BLaER1 treated with 17β-estradiol and CSF1 and Interleukin-3, amounts not matched to agents 10 nM and 100 nM (cell line): Measurements from ENCODE around the gene MCIDAS.

ENCODE experiments used
- H3K27ac ChIP-seq, 11 experiments: shearing (Covaris generic); formaldehyde crosslinking; 2 replicates each; pipeline ENCODE4 v1.8.1; 2022
- H3K27me3 ChIP-seq, 11 experiments: shearing (Covaris generic); formaldehyde crosslinking; 2 replicates each; pipeline ENCODE4 v1.8.1; 2022
- H3K36me3 ChIP-seq, 11 experiments: shearing (Covaris generic); formaldehyde crosslinking; 2 replicates each; pipeline ENCODE4 v1.8.1; 2022
- H3K4me1 ChIP-seq, 10 experiments: shearing (Covaris generic); formaldehyde crosslinking; 2 replicates each; pipeline ENCODE4 v1.8.1; 2022
- H3K4me2 ChIP-seq, 11 experiments: shearing (Covaris generic); formaldehyde crosslinking; 2 replicates each; pipeline ENCODE4 v1.8.1; 2022
- H3K4me3 ChIP-seq, 10 experiments: shearing (Covaris generic); formaldehyde crosslinking; 2 replicates each; pipeline ENCODE4 v1.8.1; 2022
- H3K9ac ChIP-seq, 11 experiments: shearing (Covaris generic); formaldehyde crosslinking; 2 replicates each; pipeline ENCODE4 v1.8.1; 2022
- H3K9me3 ChIP-seq, 11 experiments: shearing (Covaris generic); formaldehyde crosslinking; replicated peaks in 1 of 11; 2 replicates each; pipeline ENCODE4 v1.8.1; 2022
- H4K20me1 ChIP-seq, 11 experiments: shearing (Covaris generic); formaldehyde crosslinking; 2 replicates each; pipeline ENCODE4 v1.8.1; 2022
- Cebpa-rat ChIP-seq, 11 experiments: shearing (Covaris generic); IDR thresholded peaks; 2 replicates each; pipeline ENCODE4 v1.8.1; 2022

The MCIDAS gene

GRCh38 chr5:55218967-55219366, 8.1 kb downstream of the MCIDAS start:
- Histone ChIP-seq H3K4me2 (no peak overlapping the region), H3K27me3 (peaks cover 39 to 46% (median 40%) of the 10 kb centered on the region in 11 experiments), H3K27ac (no peak overlapping the region), H3K9ac (no peak overlapping the region), H4K20me1 (peaks cover 0 to 6% (median 0%) of the 10 kb centered on the region in 11 experiments; a peak in 2 of 22 replicates), H3K36me3 (no peaks in the 10 kb centered on the region), H3K4me1 (no peaks in the 10 kb centered on the region), H3K9me3 (peaks cover 33 to 39% (median 36%) of the 10 kb centered on the region in 11 experiments), H3K4me3 (no peak overlapping the region)
- TF ChIP-seq Cebpa-rat (IDR thresholded peaks at IDR 0.05), result no peak

- Histone ChIP-seq H3K4me1 (no peaks in the 10 kb centered on the region), H3K27me3 (no peaks in the 10 kb centered on the region), H3K4me2 (no peak overlapping the region), H3K9ac (no peak overlapping the region), H3K9me3 (0 out of 22 replicates have a peak, but pooled peaks cover 0 to 6% (median 0%) of the 10 kb centered on the region in 11 experiments), H3K4me3 (no peak overlapping the region), H3K27ac (no peak overlapping the region), H3K36me3 (no peaks in the 10 kb centered on the region), H4K20me1 (no peaks in the 10 kb centered on the region)
- TF ChIP-seq Cebpa-rat (IDR thresholded peaks at IDR 0.05), result no peak
Observed at GRCh38 chr5:55211184-55211874, 15.8 kb downstream of the MCIDAS start.

- no peak for TF ChIP-seq Cebpa-rat (IDR thresholded peaks at IDR 0.05)
- no peaks in the 10 kb centered on the region for H3K36me3 ChIP-seq
Observed at GRCh38 chr5:55205001-55205400, 22.1 kb downstream of the MCIDAS start.

GRCh38 chr5:55191165-55191564, 36.0 kb downstream of the MCIDAS start:
- H3K36me3 ChIP-seq, result no peaks in the 10 kb centered on the region
- no peaks in the 10 kb centered on the region; a peak in 1 of 22 replicates for H3K27me3 ChIP-seq
- no peak overlapping the region for H3K9ac ChIP-seq
- no peak for TF ChIP-seq Cebpa-rat (IDR thresholded peaks at IDR 0.05)
- H3K9me3 ChIP-seq, result no peaks in the 10 kb centered on the region
- no peak overlapping the region for H3K4me2 ChIP-seq
- no peak overlapping the region for H3K4me3 ChIP-seq
- no peaks in the 10 kb centered on the region for H4K20me1 ChIP-seq
- H3K27ac ChIP-seq, result no peak overlapping the region
- no peaks in the 10 kb centered on the region for H3K4me1 ChIP-seq

More at GRCh38 chr5:55205001-55205400, 22.1 kb downstream of the MCIDAS start:
- Histone ChIP-seq H3K4me2 (no peak overlapping the region), H3K27ac (no peak overlapping the region), H3K27me3 (no peaks in the 10 kb centered on the region), H3K4me3 (no peak overlapping the region), H3K9ac (no peak overlapping the region), H3K9me3 (0 out of 22 replicates have a peak, but pooled peaks cover 0 to 6% (median 0%) of the 10 kb centered on the region in 11 experiments), H3K4me1 (peaks cover 0 to 11% (median 3%) of the 10 kb centered on the region in 10 experiments; a peak in 6 of 20 replicates), H4K20me1 (no peaks in the 10 kb centered on the region)

GRCh38 chr5:55188656-55189540, 38.2 kb downstream of the MCIDAS start:
- Histone ChIP-seq H3K9me3 (no peaks in the 10 kb centered on the region), H3K27me3 (no peaks in the 10 kb centered on the region; a peak in 1 of 22 replicates), H3K36me3 (no peaks in the 10 kb centered on the region), H3K9ac (no peak overlapping the region), H3K4me3 (no peak overlapping the region), H3K4me1 (no peaks in the 10 kb centered on the region), H3K4me2 (no peak overlapping the region), H3K27ac (no peak overlapping the region), H4K20me1 (no peaks in the 10 kb centered on the region)
- TF ChIP-seq Cebpa-rat (IDR thresholded peaks at IDR 0.05), result no peak

GRCh38 chr5:55187370-55187769, 39.7 kb downstream of the MCIDAS start:
- Histone ChIP-seq H3K36me3 (no peaks in the 10 kb centered on the region), H3K9me3 (peaks cover 0 to 4% (median 0%) of the 10 kb centered on the region in 11 experiments; a peak in 1 of 22 replicates), H3K4me3 (no peak overlapping the region), H4K20me1 (no peaks in the 10 kb centered on the region), H3K27ac (no peak overlapping the region), H3K4me2 (no peak overlapping the region), H3K9ac (no peak overlapping the region), H3K27me3 (no peaks in the 10 kb centered on the region), H3K4me1 (no peaks in the 10 kb centered on the region)
- TF ChIP-seq Cebpa-rat (IDR thresholded peaks at IDR 0.05), result no peak

GRCh38 chr5:55180016-55180415, 47.1 kb downstream of the MCIDAS start:
- peaks cover 13 to 18% (median 15%) of the 10 kb centered on the region in 10 experiments for H3K4me1 ChIP-seq
- H3K27ac ChIP-seq, result no peak overlapping the region
- H3K4me2 ChIP-seq, result no peak overlapping the region
- H3K36me3 ChIP-seq, result no peaks in the 10 kb centered on the region
- peaks cover 0 to 12% (median 4%) of the 10 kb centered on the region in 11 experiments; a peak in 10 of 22 replicates for H4K20me1 ChIP-seq
- no peak for TF ChIP-seq Cebpa-rat (IDR thresholded peaks at IDR 0.05)
- H3K9me3 ChIP-seq, result peaks cover 0 to 4% (median 0%) of the 10 kb centered on the region in 11 experiments; a peak in 1 of 22 replicates
- peaks cover 21 to 38% (median 33%) of the 10 kb centered on the region in 11 experiments for H3K27me3 ChIP-seq
- no peak overlapping the region for H3K9ac ChIP-seq
- no peak overlapping the region for H3K4me3 ChIP-seq

- Histone ChIP-seq H3K36me3 (no peaks in the 10 kb centered on the region), H4K20me1 (peaks cover 0 to 22% (median 10%) of the 10 kb centered on the region in 11 experiments; a peak in 13 of 22 replicates), H3K27ac (no peak overlapping the region), H3K4me3 (peak overlapping the region in 2 of 10 experiments; percentile 49 to 54; a peak in 3 of 20 replicates), H3K27me3 (peaks cover 36 to 66% (median 60%) of the 10 kb centered on the region in 11 experiments), H3K4me2 (peak overlapping the region; percentile 78 to 98 (median 88); a peak in 20 of 22 replicates), H3K9ac (no peak overlapping the region), H3K4me1 (peaks cover 24 to 34% (median 30%) of the 10 kb centered on the region in 10 experiments), H3K9me3 (no peaks in the 10 kb centered on the region)
- TF ChIP-seq Cebpa-rat (IDR thresholded peaks at IDR 0.05), result no peak
Observed at GRCh38 chr5:55177078-55177477, 50.0 kb downstream of the MCIDAS start.
